HepG2 (cell line): ENCODE measurements around the gene MACROD2.

Source experiments
- ATF2 ChIP-seq: sonication (generic); formaldehyde crosslinking; IDR thresholded peaks from 2 replicates; pipeline ENCODE4 v1.4.0; 2020; ENCODE audit warnings: missing genetic modification reagents
- SOX6 ChIP-seq, 2 experiments: fragments of 450-650 bp in 1 of 2; sonication (generic) in 1 of 2; formaldehyde crosslinking in 1 of 2; IDR thresholded peaks; 2 replicates each; pipeline versions ENCODE4 v1.4.0 to v1.6.1; 2017 to 2020; ENCODE audit warnings: antibody characterized with exemption in 1 of 2, mild to moderate bottlenecking in 1 of 2, missing genetic modification reagents in 1 of 2
- SP140L ChIP-seq: sonication (generic); formaldehyde crosslinking; IDR thresholded peaks from 2 replicates; pipeline ENCODE4 v1.4.0; 2020; ENCODE audit warnings: missing genetic modification reagents, borderline replicate concordance

GRCh38 chr20:14751191-14751590, 755.9 kb downstream of the MACROD2 start:
- TF ChIP-seq SOX6 (IDR thresholded peaks at IDR 0.05), result no peak
- TF ChIP-seq SOX6 (CRISPR knock-in tag; IDR thresholded peaks at IDR 0.05), result no peak
- no peak for TF ChIP-seq SP140L
- TF ChIP-seq ATF2 (CRISPR knock-in tag), result no peak
